GM15510 (cell line): ENCODE data around the gene ACP4.
"Not testable (repeated sequence)": the region's sequence is repeated elsewhere in the genome, so short reads cannot be mapped to it uniquely, and the experiment has no call there.

ENCODE experiments used
- POLR2A ChIP-seq: IDR thresholded peaks from 3 replicates; pipeline ENCODE4 v1.6.1; 2011; ENCODE audit warnings: borderline replicate concordance; ENCODE audit not compliant: insufficient read length; ENCODE audit errors: extremely low read depth

Gene ACP4, protein sequence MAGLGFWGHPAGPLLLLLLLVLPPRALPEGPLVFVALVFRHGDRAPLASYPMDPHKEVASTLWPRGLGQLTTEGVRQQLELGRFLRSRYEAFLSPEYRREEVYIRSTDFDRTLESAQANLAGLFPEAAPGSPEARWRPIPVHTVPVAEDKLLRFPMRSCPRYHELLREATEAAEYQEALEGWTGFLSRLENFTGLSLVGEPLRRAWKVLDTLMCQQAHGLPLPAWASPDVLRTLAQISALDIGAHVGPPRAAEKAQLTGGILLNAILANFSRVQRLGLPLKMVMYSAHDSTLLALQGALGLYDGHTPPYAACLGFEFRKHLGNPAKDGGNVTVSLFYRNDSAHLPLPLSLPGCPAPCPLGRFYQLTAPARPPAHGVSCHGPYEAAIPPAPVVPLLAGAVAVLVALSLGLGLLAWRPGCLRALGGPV

DNA sequence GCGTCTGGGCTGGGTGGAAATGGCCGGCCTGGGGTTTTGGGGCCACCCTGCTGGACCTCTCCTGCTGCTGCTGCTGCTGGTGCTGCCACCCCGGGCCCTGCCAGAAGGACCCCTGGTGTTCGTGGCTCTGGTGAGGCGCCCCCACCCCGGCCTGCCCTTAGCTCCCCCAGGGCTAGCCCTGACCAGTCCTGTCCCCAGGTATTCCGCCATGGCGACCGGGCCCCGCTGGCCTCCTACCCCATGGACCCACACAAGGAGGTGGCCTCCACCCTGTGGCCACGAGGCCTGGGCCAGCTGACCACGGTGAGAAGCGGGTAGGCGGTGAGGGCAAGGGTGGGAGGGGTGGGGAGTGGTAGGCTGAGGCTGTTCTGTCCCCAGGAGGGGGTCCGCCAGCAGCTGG is at the start of gene ACP4:
Gene ACP4, plus strand, starts transcription at position 20 of the 400 bp plus-strand sequence. Its CDS starts 0 bp downstream, at position 20.
- no peak for TF ChIP-seq POLR2A

- no peak for TF ChIP-seq POLR2A
Measured at GRCh38 chr19:50741179-50741933, 48.9 kb upstream of the ACP4 start.

GRCh38 chr19:50743537-50743936 is 46.7 kb upstream of the ACP4 start:
- TF ChIP-seq POLR2A, result no peak

DNA sequence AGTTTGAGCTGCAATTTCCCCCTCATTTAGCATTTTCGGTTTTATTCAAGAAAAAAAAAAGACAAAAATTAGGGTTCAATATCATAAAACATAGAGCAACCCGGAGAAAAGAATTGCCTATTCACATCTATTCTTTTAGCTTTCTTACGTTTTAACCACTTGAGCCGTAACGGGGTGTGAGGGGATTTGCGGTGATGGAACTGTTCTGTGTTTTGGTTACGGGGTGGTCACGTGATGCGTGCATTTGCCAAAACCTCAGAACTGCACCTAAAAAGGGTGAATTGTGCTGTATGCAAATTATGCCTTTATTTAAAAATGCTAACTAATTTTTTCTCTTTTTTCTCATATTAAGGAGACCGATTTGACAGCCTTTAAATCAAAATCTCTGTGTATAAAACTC is 45.0 kb upstream of the ACP4 start:
- no peak for TF ChIP-seq POLR2A

DNA sequence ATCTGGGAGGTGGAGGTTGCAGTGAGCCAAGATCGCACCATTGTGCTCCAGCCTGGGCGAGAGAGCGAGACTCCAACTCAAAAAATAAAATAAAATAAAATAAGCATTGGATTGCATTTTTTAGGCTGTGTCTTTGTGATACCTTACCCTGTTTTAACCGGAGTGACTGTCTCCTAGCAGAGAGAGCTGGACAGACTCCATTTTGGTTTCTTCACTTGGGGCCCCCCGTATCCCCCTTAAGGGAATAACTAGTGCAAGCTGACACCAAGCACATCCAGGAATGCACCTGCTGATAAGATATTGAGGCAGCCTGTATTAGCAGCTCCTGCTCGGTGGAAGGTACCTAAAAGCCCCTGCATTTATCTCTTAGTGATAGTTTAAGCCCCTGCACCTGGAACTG is 40.7 kb upstream of the ACP4 start:
- TF ChIP-seq POLR2A, result no peak

DNA sequence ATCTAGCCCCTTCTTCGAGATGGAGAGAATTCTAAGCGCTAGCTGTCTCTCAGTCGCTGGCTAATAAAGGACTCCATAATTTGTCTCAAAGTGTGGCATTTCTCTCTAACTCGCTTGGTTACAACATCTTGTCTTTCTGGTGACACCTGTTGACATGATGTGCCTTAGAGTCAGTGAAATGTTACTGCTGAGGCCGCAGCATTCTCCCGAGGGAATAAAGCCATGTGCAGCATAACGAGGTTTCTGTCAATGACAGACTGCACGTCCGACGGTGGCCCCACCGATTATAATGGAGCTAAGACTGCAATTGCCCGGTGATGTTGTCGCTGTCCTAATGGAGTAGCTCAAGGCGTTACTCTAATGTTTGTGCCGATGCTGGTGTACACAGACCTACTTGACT is 40.2 kb upstream of the ACP4 start:
- TF ChIP-seq POLR2A, result no peak

- no peak for TF ChIP-seq POLR2A
Measured at GRCh38 chr19:50753879-50754278, 36.3 kb upstream of the ACP4 start.

- TF ChIP-seq POLR2A, result no peak
Measured at GRCh38 chr19:50759886-50760285, 30.3 kb upstream of the ACP4 start.

DNA sequence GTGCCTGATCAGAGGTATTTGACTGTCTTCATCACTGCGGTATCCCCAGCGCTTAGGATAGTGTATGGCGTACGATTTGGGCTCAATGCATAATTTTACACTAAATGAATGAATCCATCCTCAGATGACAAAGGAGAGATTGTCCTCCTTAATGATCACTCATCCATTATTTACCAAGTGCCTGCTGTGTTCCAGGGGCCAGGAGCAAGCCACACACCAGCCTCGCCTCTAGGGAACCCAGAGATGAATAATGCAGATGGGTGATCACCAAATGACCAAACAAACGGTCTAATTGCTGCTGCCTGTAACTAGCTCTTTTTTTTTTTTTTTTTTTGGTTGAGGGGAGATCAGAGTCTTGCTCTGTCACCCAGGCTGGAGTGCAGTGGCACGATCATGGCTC is 25.8 kb upstream of the ACP4 start:
- TF ChIP-seq POLR2A, result no peak

- no peak for TF ChIP-seq POLR2A
Measured at GRCh38 chr19:50768277-50768676, 21.9 kb upstream of the ACP4 start.

GRCh38 chr19:50770164-50770563 is 20.1 kb upstream of the ACP4 start, which contains the start of gene GPR32:
GPR32 (plus strand) TSS chr19:50770464; CDS start chr19:50770601, 137 bp downstream.
- TF ChIP-seq POLR2A, result not testable (repeated sequence)

DNA sequence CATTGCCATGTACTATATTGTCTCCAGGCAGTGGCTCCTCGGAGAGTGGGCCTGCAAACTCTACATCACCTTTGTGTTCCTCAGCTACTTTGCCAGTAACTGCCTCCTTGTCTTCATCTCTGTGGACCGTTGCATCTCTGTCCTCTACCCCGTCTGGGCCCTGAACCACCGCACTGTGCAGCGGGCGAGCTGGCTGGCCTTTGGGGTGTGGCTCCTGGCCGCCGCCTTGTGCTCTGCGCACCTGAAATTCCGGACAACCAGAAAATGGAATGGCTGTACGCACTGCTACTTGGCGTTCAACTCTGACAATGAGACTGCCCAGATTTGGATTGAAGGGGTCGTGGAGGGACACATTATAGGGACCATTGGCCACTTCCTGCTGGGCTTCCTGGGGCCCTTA is 19.3 kb upstream of the ACP4 start:
- TF ChIP-seq POLR2A, result no peak

GRCh38 chr19:50772476-50772875 is 17.7 kb upstream of the ACP4 start:
- TF ChIP-seq POLR2A, result no peak

DNA sequence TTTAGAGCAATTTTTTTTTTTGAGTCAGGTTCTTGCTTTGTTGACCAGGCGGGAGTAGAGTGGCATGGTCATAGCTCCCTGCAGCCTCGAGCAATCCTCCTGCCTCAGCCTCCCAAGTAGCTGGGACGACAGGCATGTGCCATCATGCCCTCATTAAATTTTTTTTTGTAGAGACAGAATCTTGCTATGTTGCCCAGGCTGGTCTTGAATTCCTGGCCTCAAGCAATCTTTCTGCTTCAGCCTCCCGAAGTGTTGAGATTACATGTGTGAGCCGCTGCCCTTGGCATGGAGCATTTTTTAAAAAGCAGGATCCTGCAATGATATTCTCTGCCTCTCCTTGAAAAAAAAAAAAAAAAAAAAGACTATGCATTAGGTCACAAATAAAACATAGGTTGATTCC is 14.1 kb upstream of the ACP4 start:
- TF ChIP-seq POLR2A, result no peak

GRCh38 chr19:50777261-50777660 is 13.0 kb upstream of the ACP4 start:
- no peak for TF ChIP-seq POLR2A
